Measurements from ENCODE around the gene JPH2. TPM values are rescaled to one million over a fixed set of nuclear protein-coding genes. Genes with fewer than 3 reads are reported as not detected.

JPH2 gene
- polyA plus RNA-seq, 1 experiment, result 14.7 TPM

- POLR2A ChIA-PET, result no interaction called here
- no peaks in the 10 kb centered on the region for H3K27me3 ChIP-seq (ENCODE audit: control insufficient read depth, insufficient read depth, low read length)
- no peak for DNase-seq (ENCODE audit: low read depth)
- no peaks in the 10 kb centered on the region for H3K36me3 ChIP-seq (ENCODE audit: control insufficient read depth, insufficient read depth, low read length)
- TF ChIP-seq CTCF (IDR thresholded peaks at IDR 0.05; ENCODE audit: insufficient read depth, low read depth, low read length), result no peak
- no peak overlapping the region for H3K4me3 ChIP-seq (ENCODE audit: low read depth, low read length)
- CTCF ChIA-PET, result no interaction called here
Measured at GRCh38 chr20:44069203-44070011, 117.6 kb downstream of the JPH2 start.

GRCh38 chr20:44068316-44069201 lies 118.4 kb downstream of the JPH2 start:
- no peaks in the 10 kb centered on the region for H3K36me3 ChIP-seq (ENCODE audit: control insufficient read depth, insufficient read depth, low read length)
- DNase-seq (ENCODE audit: low read depth), result no peak
- POLR2A ChIA-PET, result no interaction called here
- CTCF ChIA-PET, result interaction anchor here (2.3 kb wide), 1 partner anchor 318 kb away, joined by 10 read pairs; no protein-coding TSS in a partner anchor
- no peaks in the 10 kb centered on the region for H3K27me3 ChIP-seq (ENCODE audit: control insufficient read depth, insufficient read depth, low read length)
- H3K4me3 ChIP-seq (ENCODE audit: low read depth, low read length), result no peak overlapping the region
- TF ChIP-seq CTCF (IDR thresholded peaks at IDR 0.05; ENCODE audit: insufficient read depth, low read depth, low read length), result no peak

- Histone ChIP-seq H3K27me3 (ENCODE audit: control insufficient read depth, insufficient read depth, low read length) (no peaks in the 10 kb centered on the region), H3K4me3 (ENCODE audit: low read depth, low read length) (no peak overlapping the region), H3K36me3 (ENCODE audit: control insufficient read depth, insufficient read depth, low read length) (no peaks in the 10 kb centered on the region)
- no peak for TF ChIP-seq CTCF (IDR thresholded peaks at IDR 0.05; ENCODE audit: insufficient read depth, low read depth, low read length)
- ChIA-PET CTCF (interaction anchor here (2.3 kb wide), 1 partner anchor 317 kb away, joined by 10 read pairs; no protein-coding TSS in a partner anchor), POLR2A (no interaction called here)
- DNase-seq (ENCODE audit: low read depth), result no peak
Measured at GRCh38 chr20:44067650-44068081, 119.3 kb downstream of the JPH2 start.

- DNase-seq (ENCODE audit: low read depth), result no peak
- ChIA-PET CTCF (interaction anchor here (0.6 to 2.3 kb wide), 2 partner anchors 153 to 316 kb away, joined by 3 to 10 read pairs; no protein-coding TSS in a partner anchor), POLR2A (no interaction called here)
- H3K4me3 ChIP-seq (ENCODE audit: low read depth, low read length), result no peak overlapping the region
- no peaks in the 10 kb centered on the region for H3K36me3 ChIP-seq (ENCODE audit: control insufficient read depth, insufficient read depth, low read length)
- TF ChIP-seq CTCF (IDR thresholded peaks at IDR 0.05; ENCODE audit: insufficient read depth, low read depth, low read length), result no peak
- H3K27me3 ChIP-seq (ENCODE audit: control insufficient read depth, insufficient read depth, low read length), result no peaks in the 10 kb centered on the region
Measured at GRCh38 chr20:44066645-44067606, 120.1 kb downstream of the JPH2 start.

Measured in BJ (cell line).